Measurements from ENCODE around the gene TMEM41A. TPM values are rescaled to one million over a fixed set of nuclear protein-coding genes. Genes with fewer than 3 reads are reported as not detected.

Gene TMEM41A
- total and polyA plus RNA-seq, 2 donors (not counting 1 experiment from before 2014, with no cell fraction given) = 8.5 to 23.7 TPM

GRCh38 chr3:185473290-185473815, 25.5 kb downstream of the TMEM41A start:
- WGBS (ENCODE audit: insufficient coverage) = 93% methylated on average over 12 of the region's 15 CpGs

GRCh38 chr3:185470323-185470722, 28.5 kb downstream of the TMEM41A start:
- no peak overlapping the region for H3K27ac Mint-ChIP-seq
- intact Hi-C loops (cut with micrococcal nuclease) = no loop called here
- ChIA-PET CTCF (no interaction called here), POLR2A (no interaction called here)
- no peak overlapping the region for H3K4me3 Mint-ChIP-seq
- DNase-seq = no peak
- ATAC-seq (ENCODE audit: low read depth) = no peak
- H3K4me3 ChIP-seq (ENCODE audit: control extremely low read depth in 1 of 5, extremely low read depth in 1 of 5, insufficient read depth in 1 of 5, low read depth in 2 of 5, low read length in 4 of 5) = no peak overlapping the region
- WGBS (ENCODE audit: insufficient coverage) = 88% methylated on average over 1 of the region's 3 CpGs
- H3K27me3 ChIP-seq (replicated peaks in 1 of 4; ENCODE audit: control extremely low read depth in 1 of 4, control insufficient read depth in 3 of 4, insufficient read depth in 4 of 4, low read length in 3 of 4) = no peaks in the 10 kb centered on the region
- H3K36me3 ChIP-seq (replicated peaks in 1 of 2; ENCODE audit: control extremely low read depth in 1 of 2, control insufficient read depth in 1 of 2, extremely low read depth in 1 of 2, insufficient read depth in 2 of 2, low read length in 1 of 2) = no peaks in the 10 kb centered on the region
- peaks cover 0 to 6% of the 10 kb centered on the region in 2 donors for H3K4me1 ChIP-seq (ENCODE audit: control insufficient read depth in 2 of 2, insufficient read depth in 2 of 2, low read length in 2 of 2)
- TF ChIP-seq EZH2 (IDR thresholded peaks at IDR 0.05; ENCODE audit: borderline replicate concordance, insufficient read depth, low read depth, low read length, poor library complexity, severe bottlenecking) = no peak
- TF ChIP-seq CTCF (IDR thresholded peaks at IDR 0.05) = no peak
- no peak overlapping the region for H3K4me2 ChIP-seq (replicated peaks; ENCODE audit: low read depth, low read length, poor library complexity, severe bottlenecking)
- no peaks in the 10 kb centered on the region for H4K20me1 ChIP-seq (ENCODE audit: control insufficient read depth, insufficient read depth, low read length, poor library complexity, severe bottlenecking)
- H3K27me3 Mint-ChIP-seq = no peaks in the 10 kb centered on the region
- H3K79me2 ChIP-seq (ENCODE audit: control insufficient read depth, insufficient read depth, low read length) = no peaks in the 10 kb centered on the region
- H3K4me1 Mint-ChIP-seq = peaks cover 7% of the 10 kb centered on the region
- H3K9ac ChIP-seq (ENCODE audit: low read length) = no peak overlapping the region
- H3K9me3 Mint-ChIP-seq (ENCODE audit: insufficient read depth) = no peaks in the 10 kb centered on the region
- no peaks in the 10 kb centered on the region for H3K9me3 ChIP-seq (ENCODE audit: control extremely low read depth in 1 of 3, control insufficient read depth in 2 of 3, insufficient read depth in 1 of 3, low read length in 2 of 3)
- H3K27ac ChIP-seq (ENCODE audit: low read length in 2 of 2) = no peak overlapping the region
- H2AFZ ChIP-seq (ENCODE audit: insufficient read depth, low read depth, low read length, poor library complexity, severe bottlenecking) = no peak overlapping the region

More at GRCh38 chr3:185473290-185473815, 25.5 kb downstream of the TMEM41A start:
- H3K9me3 Mint-ChIP-seq (ENCODE audit: insufficient read depth) = no peaks in the 10 kb centered on the region
- H3K9ac ChIP-seq (ENCODE audit: low read length) = no peak overlapping the region
- no peak overlapping the region for H3K4me2 ChIP-seq (replicated peaks; ENCODE audit: low read depth, low read length, poor library complexity, severe bottlenecking)
- no peak overlapping the region for H3K4me3 Mint-ChIP-seq
- H3K27ac ChIP-seq (ENCODE audit: low read length in 2 of 2) = no peak overlapping the region
- no peaks in the 10 kb centered on the region for H4K20me1 ChIP-seq (ENCODE audit: control insufficient read depth, insufficient read depth, low read length, poor library complexity, severe bottlenecking)
- ChIA-PET CTCF (no interaction called here), POLR2A (no interaction called here)
- no peak for ATAC-seq (ENCODE audit: low read depth)
- H3K27me3 ChIP-seq (replicated peaks in 1 of 4; ENCODE audit: control extremely low read depth in 1 of 4, control insufficient read depth in 3 of 4, insufficient read depth in 4 of 4, low read length in 3 of 4) = no peaks in the 10 kb centered on the region
- no peaks in the 10 kb centered on the region for H3K4me1 Mint-ChIP-seq
- no peak overlapping the region for H3K27ac Mint-ChIP-seq
- no peak overlapping the region for H3K4me3 ChIP-seq (ENCODE audit: control extremely low read depth in 1 of 5, extremely low read depth in 1 of 5, insufficient read depth in 1 of 5, low read depth in 2 of 5, low read length in 4 of 5)
- no peaks in the 10 kb centered on the region for H3K9me3 ChIP-seq (ENCODE audit: control extremely low read depth in 1 of 3, control insufficient read depth in 2 of 3, insufficient read depth in 1 of 3, low read length in 2 of 3)
- H3K79me2 ChIP-seq (ENCODE audit: control insufficient read depth, insufficient read depth, low read length) = no peaks in the 10 kb centered on the region
- intact Hi-C loops (cut with micrococcal nuclease) = no loop called here
- H3K4me1 ChIP-seq (ENCODE audit: control insufficient read depth in 2 of 2, insufficient read depth in 2 of 2, low read length in 2 of 2) = no peaks in the 10 kb centered on the region
- no peaks in the 10 kb centered on the region for H3K27me3 Mint-ChIP-seq
- TF ChIP-seq CTCF (IDR thresholded peaks at IDR 0.05) (no peak), EZH2 (IDR thresholded peaks at IDR 0.05; ENCODE audit: borderline replicate concordance, insufficient read depth, low read depth, low read length, poor library complexity, severe bottlenecking) (no peak)
- H2AFZ ChIP-seq (ENCODE audit: insufficient read depth, low read depth, low read length, poor library complexity, severe bottlenecking) = no peak overlapping the region
- no peaks in the 10 kb centered on the region for H3K36me3 ChIP-seq (replicated peaks in 1 of 2; ENCODE audit: control extremely low read depth in 1 of 2, control insufficient read depth in 1 of 2, extremely low read depth in 1 of 2, insufficient read depth in 2 of 2, low read length in 1 of 2)
- no peak for DNase-seq

All from B cell (primary cell).